ENCODE results near the gene SP5. TPM values are rescaled to one million over a fixed set of nuclear protein-coding genes. Genes with fewer than 3 reads are reported as not detected.
A peak's percentile ranks its signal among the peaks of the same experiment; 100 is the strongest.

SP5 gene
- total and polyA plus RNA-seq, 4 donors = 0.05 to 1.6 (median 1.2) TPM

DNA sequence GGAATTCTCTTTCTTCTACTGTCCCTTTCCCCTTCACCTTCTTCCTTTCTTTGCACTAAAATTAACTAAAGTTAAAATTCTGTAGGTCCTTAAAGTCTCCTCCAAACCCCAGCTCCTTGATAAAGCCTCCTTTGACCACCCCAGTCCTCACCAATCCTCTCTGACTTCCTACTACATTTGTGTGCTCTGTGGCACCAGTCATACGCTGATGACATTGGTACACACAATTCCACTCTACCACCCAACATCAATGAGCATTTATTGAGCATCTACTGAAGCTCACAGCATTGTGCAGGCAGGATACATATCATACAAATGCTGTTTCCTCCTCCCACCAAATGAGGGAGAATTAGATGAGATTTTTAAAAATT, 4.5 kb upstream of the SP5 start:
- TF ChIP-seq HNF4A (conservative IDR thresholded peaks at IDR 0.05) (no peak), ZBTB33 (IDR thresholded peaks at IDR 0.05) (no peak), EGR1 (IDR thresholded peaks at IDR 0.05; ENCODE audit: low read depth in 2 of 2) (no peak), MAX (IDR thresholded peaks at IDR 0.05) (no peak), RAD21 (IDR thresholded peaks at IDR 0.05) (no peak), HNF4G (IDR thresholded peaks at IDR 0.05) (no peak), SP1 (IDR thresholded peaks at IDR 0.05) (no peak), FOXA2 (IDR thresholded peaks at IDR 0.05) (no peak), FOXA1 (IDR thresholded peaks at IDR 0.05) (no peak)
- TF ChIP-seq, protein P1, sequence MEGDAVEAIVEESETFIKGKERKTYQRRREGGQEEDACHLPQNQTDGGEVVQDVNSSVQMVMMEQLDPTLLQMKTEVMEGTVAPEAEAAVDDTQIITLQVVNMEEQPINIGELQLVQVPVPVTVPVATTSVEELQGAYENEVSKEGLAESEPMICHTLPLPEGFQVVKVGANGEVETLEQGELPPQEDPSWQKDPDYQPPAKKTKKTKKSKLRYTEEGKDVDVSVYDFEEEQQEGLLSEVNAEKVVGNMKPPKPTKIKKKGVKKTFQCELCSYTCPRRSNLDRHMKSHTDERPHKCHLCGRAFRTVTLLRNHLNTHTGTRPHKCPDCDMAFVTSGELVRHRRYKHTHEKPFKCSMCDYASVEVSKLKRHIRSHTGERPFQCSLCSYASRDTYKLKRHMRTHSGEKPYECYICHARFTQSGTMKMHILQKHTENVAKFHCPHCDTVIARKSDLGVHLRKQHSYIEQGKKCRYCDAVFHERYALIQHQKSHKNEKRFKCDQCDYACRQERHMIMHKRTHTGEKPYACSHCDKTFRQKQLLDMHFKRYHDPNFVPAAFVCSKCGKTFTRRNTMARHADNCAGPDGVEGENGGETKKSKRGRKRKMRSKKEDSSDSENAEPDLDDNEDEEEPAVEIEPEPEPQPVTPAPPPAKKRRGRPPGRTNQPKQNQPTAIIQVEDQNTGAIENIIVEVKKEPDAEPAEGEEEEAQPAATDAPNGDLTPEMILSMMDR (IDR thresholded peaks at IDR 0.05; ENCODE audit: low read depth, low read length, missing input control) = no peak
- TF ChIP-seq, protein P2, sequence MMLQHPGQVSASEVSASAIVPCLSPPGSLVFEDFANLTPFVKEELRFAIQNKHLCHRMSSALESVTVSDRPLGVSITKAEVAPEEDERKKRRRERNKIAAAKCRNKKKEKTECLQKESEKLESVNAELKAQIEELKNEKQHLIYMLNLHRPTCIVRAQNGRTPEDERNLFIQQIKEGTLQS (IDR thresholded peaks at IDR 0.05) = no peak

GRCh38 chr2:170711196-170711773, 3.9 kb upstream of the SP5 start:
- H3K27me3 ChIP-seq (ENCODE audit: control insufficient read depth in 4 of 4, insufficient read depth in 4 of 4, low read length in 3 of 4) = no peaks in the 10 kb centered on the region
- DNase-seq (ENCODE audit: low spot score) = no peak
- peaks cover 14 to 39% (median 27%) of the 10 kb centered on the region in 4 donors for H3K4me1 ChIP-seq (ENCODE audit: control insufficient read depth in 4 of 4, insufficient read depth in 4 of 4, low read length in 3 of 4)
- no peak overlapping the region for H3K27ac ChIP-seq (ENCODE audit: low read depth in 1 of 2, low read length in 2 of 2)
- no peak for TF ChIP-seq HNF4A (conservative IDR thresholded peaks at IDR 0.05)
- no peak for TF ChIP-seq TAF1 (conservative IDR thresholded peaks at IDR 0.05)
- TF ChIP-seq RAD21 (IDR thresholded peaks at IDR 0.05) = no peak
- TF ChIP-seq, protein P1 (IDR thresholded peaks at IDR 0.05; ENCODE audit: low read depth, low read length, missing input control) = no peak
- TF ChIP-seq ZBTB33 (IDR thresholded peaks at IDR 0.05) = no peak
- TF ChIP-seq RXRA (IDR thresholded peaks at IDR 0.05) = no peak
- TF ChIP-seq NR2F2 (IDR thresholded peaks at IDR 0.05) = no peak
- no peak for TF ChIP-seq MAX (IDR thresholded peaks at IDR 0.05)
- TF ChIP-seq FOXA2 (IDR thresholded peaks at IDR 0.05) = no peak
- TF ChIP-seq JUND (IDR thresholded peaks at IDR 0.05) = no peak
- TF ChIP-seq GABPA (IDR thresholded peaks at IDR 0.05 in 1 of 2, conservative IDR thresholded peaks at IDR 0.05 in 1 of 2) = no peak
- TF ChIP-seq EGR1 (IDR thresholded peaks at IDR 0.05; ENCODE audit: low read depth in 2 of 2) = no peak
- no peak for TF ChIP-seq YY1 (IDR thresholded peaks at IDR 0.05)
- no peaks in the 10 kb centered on the region for H3K9me3 ChIP-seq (ENCODE audit: control insufficient read depth in 4 of 4, low read length in 3 of 4)
- 8% methylated on average over 9 of the region's 9 CpGs for WGBS
- no peak overlapping the region for H3K9ac ChIP-seq (ENCODE audit: low read depth in 1 of 2, low read length in 2 of 2)
- H3K4me3 ChIP-seq (ENCODE audit: low read depth in 1 of 3, low read length in 3 of 3) = peak overlapping the region in 1 of 3 donors; percentile 44
- no peaks in the 10 kb centered on the region for H3K36me3 ChIP-seq (ENCODE audit: control insufficient read depth in 4 of 4, insufficient read depth in 3 of 4, low read depth in 1 of 4, low read length in 3 of 4)

More for the DNA sequence above, 4.5 kb upstream of the SP5 start:
- no peak overlapping the region for H3K27ac ChIP-seq (ENCODE audit: low read depth in 1 of 2, low read length in 2 of 2)
- H3K9me3 ChIP-seq (ENCODE audit: control insufficient read depth in 4 of 4, low read length in 3 of 4) = no peaks in the 10 kb centered on the region
- no peak overlapping the region for H3K9ac ChIP-seq (ENCODE audit: low read depth in 1 of 2, low read length in 2 of 2)
- no peaks in the 10 kb centered on the region for H3K36me3 ChIP-seq (ENCODE audit: control insufficient read depth in 4 of 4, insufficient read depth in 3 of 4, low read depth in 1 of 4, low read length in 3 of 4)
- H3K4me1 ChIP-seq (ENCODE audit: control insufficient read depth in 4 of 4, insufficient read depth in 4 of 4, low read length in 3 of 4) = peaks cover 10 to 33% (median 24%) of the 10 kb centered on the region in 4 donors
- 71% methylated on average over 1 of the region's 1 CpG for WGBS
- H3K27me3 ChIP-seq (ENCODE audit: control insufficient read depth in 4 of 4, insufficient read depth in 4 of 4, low read length in 3 of 4) = no peaks in the 10 kb centered on the region
- DNase-seq (ENCODE audit: low spot score) = no peak
- no peak overlapping the region for H3K4me3 ChIP-seq (ENCODE audit: low read depth in 1 of 3, low read length in 3 of 3)

Measured in liver (tissue), 9 donors.